Endodermal cell (in vitro differentiated cells): Measurements from ENCODE around the gene OGG1. TPM values are rescaled to one million over a fixed set of nuclear protein-coding genes. Genes with fewer than 3 reads are reported as not detected.

Source experiments
- DNase-seq: peaks from one replicate; pipeline ENCODE4 v3.0.0-alpha.2; 2017
- H3K27ac ChIP-seq: 2 replicates; pipeline ENCODE4 v1.5.1; 2013; ENCODE audit warnings: mild to moderate bottlenecking, low read depth, low read length, moderate library complexity
- H3K27me3 ChIP-seq: 2 replicates; pipeline ENCODE4 v1.6.1; 2013; ENCODE audit warnings: mild to moderate bottlenecking, low read length, moderate library complexity; ENCODE audit not compliant: insufficient read depth, control insufficient read depth, poor library complexity, severe bottlenecking
- H3K36me3 ChIP-seq: 2 replicates; pipeline ENCODE4 v1.7.0; 2013; ENCODE audit warnings: mild to moderate bottlenecking, low read length, moderate library complexity; ENCODE audit not compliant: control insufficient read depth, insufficient read depth
- H3K4me1 ChIP-seq: one replicate; pipeline ENCODE4 v1.7.0; 2013; ENCODE audit warnings: low read length; ENCODE audit not compliant: control insufficient read depth, insufficient read depth
- H3K4me3 ChIP-seq: 2 replicates; pipeline ENCODE4 v1.5.1; 2013; ENCODE audit warnings: mild to moderate bottlenecking, low read length, moderate library complexity
- H3K9ac ChIP-seq: 2 replicates; pipeline ENCODE4 v1.6.1; 2013; ENCODE audit warnings: mild to moderate bottlenecking, low read length, moderate library complexity; ENCODE audit not compliant: poor library complexity, severe bottlenecking; ENCODE audit errors: extremely low read depth
- H3K9me3 ChIP-seq: 2 replicates; pipeline ENCODE4 v1.6.1; 2013; ENCODE audit warnings: mild to moderate bottlenecking, low read length, moderate library complexity; ENCODE audit not compliant: control insufficient read depth
- H3K27ac Mint-ChIP-seq: 2 replicates; pipeline ENCODE4 v1.8.0; 2020; ENCODE audit warnings: mixed read lengths
- H3K27me3 Mint-ChIP-seq: 2 replicates; pipeline ENCODE4 v1.8.0; 2021; ENCODE audit warnings: mild to moderate bottlenecking, mixed read lengths; ENCODE audit not compliant: insufficient read depth
- H3K36me3 Mint-ChIP-seq: 2 replicates; pipeline ENCODE4 v1.8.0; 2020; ENCODE audit warnings: low read depth, mixed read lengths
- H3K4me1 Mint-ChIP-seq: 2 replicates; pipeline ENCODE4 v1.8.0; 2020; ENCODE audit warnings: mixed read lengths
- H3K4me3 Mint-ChIP-seq: 2 replicates; pipeline ENCODE4 v1.8.0; 2020; ENCODE audit warnings: mild to moderate bottlenecking, moderate library complexity, mixed read lengths
- H3K9me3 Mint-ChIP-seq: 2 replicates; pipeline ENCODE4 v1.8.0; 2020; ENCODE audit warnings: mild to moderate bottlenecking, mixed read lengths
- WGBS, 2 experiments: methylation state at CpG; one replicate each; pipeline versions ENCODE4 v1.1.5 to v1.1.7; 2013; ENCODE audit warnings: missing lambda C conversion rate in 2 of 2, mixed read lengths in 1 of 2; ENCODE audit not compliant: insufficient coverage in 1 of 2, insufficient read length in 1 of 2; 5-methylcytosine and 5-hydroxymethylcytosine counted together
- total RNA-seq, 2 donors: library from RNA; stranded (reverse); fragmentation: NEBNext Ultra II Directional in 1 of 2; extraction: Animal tissue kit (Norgen Biotek cat#: 25700) in 1 of 2; gene quantifications; 2 replicates in 1 of 2; 3 replicates in 1 of 2; pipeline ENCODE4 v1.2.1, GENCODE V29; 2021
- TF ChIP-seq, protein P1 (sequence below): fragments of 200-600 bp; sonication (generic); conservative IDR thresholded peaks from 2 replicates; pipeline ENCODE4 v1.5.0; 2021; ENCODE audit warnings: antibody characterized with exemption, mild to moderate bottlenecking

Gene OGG1
- total RNA-seq, 2 donors from 2014 or later: 28.6 to 34.0 TPM

DNA sequence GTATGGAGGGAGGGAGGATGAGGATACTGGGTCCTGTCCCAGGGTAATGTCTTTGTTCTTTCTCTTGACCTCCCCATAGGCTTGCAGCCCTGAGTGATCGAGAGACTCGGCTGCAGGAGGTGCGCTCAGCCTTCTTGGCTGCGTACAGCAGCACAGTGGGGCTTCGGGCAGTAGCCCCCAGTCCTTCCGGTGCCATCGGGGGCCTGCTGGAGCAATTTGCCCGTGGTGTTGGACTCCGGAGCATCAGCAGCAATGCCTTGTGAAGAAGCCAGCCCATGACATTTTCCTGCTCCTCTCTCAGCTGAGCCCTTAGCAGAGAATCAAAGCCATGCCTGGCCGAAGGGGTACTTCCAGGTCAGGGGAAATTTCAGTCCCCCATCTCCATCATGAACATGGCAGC lies 48.0 kb upstream of the OGG1 start:
- no peaks in the 10 kb centered on the region for H3K9me3 Mint-ChIP-seq
- Histone ChIP-seq H3K27ac (no peak overlapping the region), H3K9me3 (no peaks in the 10 kb centered on the region), H3K36me3 (peaks cover 18% of the 10 kb centered on the region), H3K4me1 (no peaks in the 10 kb centered on the region), H3K4me3 (no peak overlapping the region), H3K27me3 (peaks cover 34% of the 10 kb centered on the region), H3K9ac (no peak overlapping the region)
- TF ChIP-seq, protein P1, sequence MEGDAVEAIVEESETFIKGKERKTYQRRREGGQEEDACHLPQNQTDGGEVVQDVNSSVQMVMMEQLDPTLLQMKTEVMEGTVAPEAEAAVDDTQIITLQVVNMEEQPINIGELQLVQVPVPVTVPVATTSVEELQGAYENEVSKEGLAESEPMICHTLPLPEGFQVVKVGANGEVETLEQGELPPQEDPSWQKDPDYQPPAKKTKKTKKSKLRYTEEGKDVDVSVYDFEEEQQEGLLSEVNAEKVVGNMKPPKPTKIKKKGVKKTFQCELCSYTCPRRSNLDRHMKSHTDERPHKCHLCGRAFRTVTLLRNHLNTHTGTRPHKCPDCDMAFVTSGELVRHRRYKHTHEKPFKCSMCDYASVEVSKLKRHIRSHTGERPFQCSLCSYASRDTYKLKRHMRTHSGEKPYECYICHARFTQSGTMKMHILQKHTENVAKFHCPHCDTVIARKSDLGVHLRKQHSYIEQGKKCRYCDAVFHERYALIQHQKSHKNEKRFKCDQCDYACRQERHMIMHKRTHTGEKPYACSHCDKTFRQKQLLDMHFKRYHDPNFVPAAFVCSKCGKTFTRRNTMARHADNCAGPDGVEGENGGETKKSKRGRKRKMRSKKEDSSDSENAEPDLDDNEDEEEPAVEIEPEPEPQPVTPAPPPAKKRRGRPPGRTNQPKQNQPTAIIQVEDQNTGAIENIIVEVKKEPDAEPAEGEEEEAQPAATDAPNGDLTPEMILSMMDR: no peak
- H3K4me3 Mint-ChIP-seq: no peak overlapping the region
- WGBS, 2 experiments: 93 to 98% methylated on average over 9 to 10 of the region's 10 CpGs
- H3K27ac Mint-ChIP-seq: no peak overlapping the region
- no peak for DNase-seq
- H3K27me3 Mint-ChIP-seq: peaks cover 28% of the 10 kb centered on the region
- peaks cover 15% of the 10 kb centered on the region for H3K36me3 Mint-ChIP-seq
- H3K4me1 Mint-ChIP-seq: peaks cover 4% of the 10 kb centered on the region

- Histone ChIP-seq H3K4me3 (no peak overlapping the region), H3K27ac (no peak overlapping the region), H3K9ac (no peak overlapping the region), H3K27me3 (peaks cover 34% of the 10 kb centered on the region), H3K4me1 (no peaks in the 10 kb centered on the region), H3K36me3 (peaks cover 9% of the 10 kb centered on the region), H3K9me3 (no peaks in the 10 kb centered on the region)
- Mint-ChIP-seq H3K36me3 (peaks cover 5% of the 10 kb centered on the region), H3K4me1 (peaks cover 4% of the 10 kb centered on the region), H3K9me3 (no peaks in the 10 kb centered on the region), H3K27ac (no peak overlapping the region), H3K27me3 (peaks cover 33% of the 10 kb centered on the region), H3K4me3 (peak overlapping the region; percentile 57)
- DNase-seq: no peak
- WGBS, 2 experiments: 93 to 94% methylated on average over 4 of the region's 4 CpGs
- TF ChIP-seq, protein P1: no peak
These were observed 46.5 kb upstream of the OGG1 start for GRCh38 chr3:9703240-9703639.

- H3K36me3 Mint-ChIP-seq: peaks cover 5% of the 10 kb centered on the region
- Histone ChIP-seq H3K36me3 (peaks cover 7% of the 10 kb centered on the region), H3K27ac (no peak within 1 kb of the TSS), H3K9ac (no peak within 1 kb of the TSS), H3K9me3 (no peaks in the 10 kb centered on the region), H3K4me3 (peak within 1 kb of the TSS; percentile 74), H3K4me1 (no peaks in the 10 kb centered on the region), H3K27me3 (peaks cover 34% of the 10 kb centered on the region)
- H3K27me3 Mint-ChIP-seq: peaks cover 33% of the 10 kb centered on the region
- H3K9me3 Mint-ChIP-seq: no peaks in the 10 kb centered on the region
- H3K4me1 Mint-ChIP-seq: peaks cover 4% of the 10 kb centered on the region
- TF ChIP-seq, protein P1: no peak
- peak; percentile 72 for DNase-seq
- H3K27ac Mint-ChIP-seq: no peak within 1 kb of the TSS
- peak within 1 kb of the TSS; percentile 57 for H3K4me3 Mint-ChIP-seq
- 4 to 7% methylated on average over 25 to 56 of the region's 56 CpGs for WGBS, 2 experiments
These were observed 45.9 kb upstream of the OGG1 start, which contains the start of gene CPNE9 for GRCh38 chr3:9703736-9704346. TSS of gene CPNE9 (plus strand) at chr3:9703833. CDS start at chr3:9703997, 164 bp downstream.
